T47D (cell line): ENCODE measurements around the gene ST3GAL4.

Source experiments
- DNase-seq, 2 experiments: peaks; one replicate each; pipeline versions ENCODE4 v3.0.0 to v3.0.0-alpha.2; 2011 to 2012; ENCODE audit warnings: low read depth in 1 of 2, low spot score in 1 of 2
- JUND ChIP-seq: IDR thresholded peaks from 2 replicates; pipeline ENCODE4 v1.6.1; 2012; ENCODE audit warnings: low read depth
- in situ Hi-C: cut with HindIII; loops from 2 replicates; pipeline ENCODE4 v1.10.0; 2016; ENCODE audit warnings: low sequenced_read_pairs, low pct_unique_long_range_greater_than_20kb

Gene ST3GAL4

DNA sequence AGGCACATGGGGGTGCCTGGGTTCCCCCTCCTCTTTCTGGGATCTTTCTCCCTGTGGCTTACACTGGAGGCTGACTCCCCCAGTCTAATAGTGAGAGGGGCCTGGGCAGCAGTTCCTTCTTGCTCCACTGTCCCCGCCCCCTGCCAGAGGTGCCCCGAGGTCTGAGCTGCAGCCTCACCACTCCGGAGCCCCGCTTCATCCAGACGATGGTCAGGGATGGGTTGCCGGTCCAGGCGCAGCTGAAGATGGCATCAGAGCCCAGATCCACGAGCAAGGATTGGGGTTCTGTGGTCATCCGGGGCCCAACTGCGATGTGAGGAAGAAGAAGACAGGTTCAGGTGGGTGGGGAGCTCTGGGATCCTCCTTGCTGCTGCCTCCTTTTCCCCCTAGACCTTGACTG lies 91.1 kb downstream of the ST3GAL4 start:
- in situ Hi-C loops: no loop called here
- no peak for DNase-seq
- TF ChIP-seq JUND: no peak

DNA sequence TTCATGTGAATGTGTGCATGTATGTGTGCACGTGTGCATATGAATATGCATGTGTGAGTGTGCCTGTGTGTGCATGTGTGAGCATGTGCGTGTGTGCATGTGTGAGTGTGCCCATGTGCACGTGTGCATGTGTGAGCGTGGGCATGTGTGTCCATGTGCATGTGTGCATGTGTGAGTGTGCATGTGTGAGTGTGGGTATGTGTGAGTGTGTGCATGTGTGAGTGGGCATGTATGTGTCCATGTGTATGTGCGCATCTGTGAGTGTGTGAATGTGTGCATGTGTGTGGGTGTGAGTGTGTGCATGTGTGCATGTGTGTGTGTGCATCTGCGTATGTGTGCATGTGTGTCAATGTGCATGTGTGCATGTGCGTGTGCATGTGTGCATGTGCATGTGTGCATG lies 94.7 kb downstream of the ST3GAL4 start:
- in situ Hi-C loops: no loop called here
- DNase-seq: no peak
- TF ChIP-seq JUND: no peak

DNA sequence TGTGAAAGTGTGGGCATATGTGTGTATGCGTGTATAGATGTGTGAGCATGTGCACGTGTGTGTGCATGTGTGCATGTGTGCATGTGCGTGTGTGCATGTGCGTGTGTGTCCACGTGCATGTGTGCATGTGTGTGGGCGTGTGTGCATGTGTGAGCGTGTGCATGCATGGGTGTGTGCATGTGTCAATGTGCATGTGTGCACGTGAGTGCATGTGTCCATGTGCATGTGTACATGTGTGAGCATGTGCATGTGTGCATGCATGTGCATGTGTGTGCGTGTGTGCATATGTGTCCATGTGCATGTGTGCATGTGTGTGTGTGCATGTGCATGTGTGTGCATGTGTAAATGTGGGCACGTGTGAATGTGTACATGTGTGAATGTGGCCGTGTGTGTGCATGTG lies 95.3 kb downstream of the ST3GAL4 start:
- in situ Hi-C loops: no loop called here
- no peak for DNase-seq
- TF ChIP-seq JUND: no peak

DNA sequence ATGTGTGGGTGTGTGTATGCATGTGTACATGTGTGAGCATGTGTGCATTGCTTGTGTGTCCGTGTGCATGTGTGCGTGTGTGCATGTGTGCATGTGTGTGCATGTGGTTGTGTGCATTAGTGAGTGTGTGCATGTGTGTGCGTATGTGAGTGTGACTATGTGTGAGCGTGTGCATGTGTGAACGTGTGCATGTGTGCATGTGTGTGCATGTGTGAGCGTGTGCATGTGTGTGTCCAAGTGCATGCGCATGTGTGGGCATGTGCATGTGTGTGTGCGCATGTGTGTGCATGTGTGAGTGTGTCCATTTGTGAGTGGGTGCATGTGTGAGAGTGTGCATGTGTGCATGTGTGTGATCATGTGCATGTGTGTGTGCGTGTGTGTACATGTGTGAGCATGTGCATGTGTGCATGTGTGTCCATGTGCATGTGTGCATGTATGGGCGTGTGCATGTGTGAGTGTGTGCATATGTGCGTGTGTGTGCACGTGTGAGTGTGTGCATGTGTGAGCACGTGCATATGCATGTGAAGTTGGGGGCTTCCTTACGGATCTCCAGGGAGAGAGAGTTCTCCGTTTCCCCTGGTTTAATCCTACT lies 95.8 kb downstream of the ST3GAL4 start:
- in situ Hi-C loops: no loop called here
- TF ChIP-seq JUND: no peak
- no peak for DNase-seq

DNA sequence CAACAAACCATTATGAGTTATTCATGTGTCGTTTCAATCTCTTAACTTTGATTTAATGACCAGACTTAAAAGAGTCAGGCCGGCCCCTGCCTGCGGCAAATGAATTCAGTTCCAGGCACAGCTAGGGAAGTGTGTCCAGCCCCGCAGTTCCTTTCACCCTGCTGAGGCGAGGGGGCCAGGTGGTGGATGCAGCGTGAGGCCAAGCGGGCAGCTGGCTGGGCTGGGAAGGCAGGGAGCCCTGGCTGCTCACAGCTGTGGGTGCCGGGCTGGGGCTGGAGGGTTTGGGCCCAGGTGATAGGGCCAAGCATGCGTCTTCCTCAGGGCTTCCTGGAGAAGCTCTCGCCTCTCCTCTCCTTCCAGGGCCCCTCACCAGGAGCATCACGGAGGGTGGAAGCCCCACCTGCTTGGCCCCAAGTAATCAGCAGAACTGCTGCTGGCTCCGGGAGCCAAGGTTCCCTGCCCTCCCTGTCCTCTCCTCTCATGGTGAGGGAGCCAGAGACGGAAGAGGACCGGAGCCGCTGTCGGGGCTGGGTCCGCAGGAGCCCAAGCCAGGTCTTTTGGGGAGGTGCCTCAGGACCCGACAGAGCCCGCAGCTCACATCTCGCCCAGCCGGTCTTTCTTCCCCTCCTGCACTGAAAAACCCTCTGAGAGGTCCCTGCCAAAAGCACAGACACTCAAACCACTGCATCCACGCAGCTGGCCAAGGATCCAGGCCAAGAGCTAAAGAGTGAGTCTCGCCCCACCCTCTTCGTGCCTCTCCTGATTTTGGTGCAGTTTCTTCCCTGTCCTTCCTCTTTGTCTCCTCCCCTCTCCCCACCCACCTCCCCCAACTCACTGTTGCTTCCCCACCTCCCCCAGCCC lies 97.0 kb downstream of the ST3GAL4 start:
- no peak for TF ChIP-seq JUND
- no peak for DNase-seq
- in situ Hi-C loops: no loop called here

DNA sequence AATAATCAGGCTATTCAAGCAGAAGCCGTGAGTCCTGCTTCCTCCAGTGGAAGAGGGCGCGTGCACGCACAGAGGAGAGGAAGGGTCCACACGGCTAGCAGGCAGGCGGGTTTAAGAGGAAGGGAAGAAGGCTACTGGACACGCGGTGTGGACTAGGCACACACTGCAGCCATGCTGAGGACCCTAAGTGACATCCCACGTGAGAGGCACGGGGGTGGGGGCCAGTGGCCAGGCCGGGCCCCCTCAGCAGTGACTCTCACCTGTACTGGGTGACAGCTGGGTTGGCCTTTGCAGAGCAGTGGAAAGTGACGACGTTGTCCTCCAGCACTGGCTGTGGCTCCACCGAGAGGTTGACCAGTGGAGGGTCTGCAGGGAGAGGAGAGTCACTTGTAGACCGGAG lies 100.6 kb downstream of the ST3GAL4 start:
- DNase-seq: no peak
- in situ Hi-C loops: no loop called here
- no peak for TF ChIP-seq JUND

DNA sequence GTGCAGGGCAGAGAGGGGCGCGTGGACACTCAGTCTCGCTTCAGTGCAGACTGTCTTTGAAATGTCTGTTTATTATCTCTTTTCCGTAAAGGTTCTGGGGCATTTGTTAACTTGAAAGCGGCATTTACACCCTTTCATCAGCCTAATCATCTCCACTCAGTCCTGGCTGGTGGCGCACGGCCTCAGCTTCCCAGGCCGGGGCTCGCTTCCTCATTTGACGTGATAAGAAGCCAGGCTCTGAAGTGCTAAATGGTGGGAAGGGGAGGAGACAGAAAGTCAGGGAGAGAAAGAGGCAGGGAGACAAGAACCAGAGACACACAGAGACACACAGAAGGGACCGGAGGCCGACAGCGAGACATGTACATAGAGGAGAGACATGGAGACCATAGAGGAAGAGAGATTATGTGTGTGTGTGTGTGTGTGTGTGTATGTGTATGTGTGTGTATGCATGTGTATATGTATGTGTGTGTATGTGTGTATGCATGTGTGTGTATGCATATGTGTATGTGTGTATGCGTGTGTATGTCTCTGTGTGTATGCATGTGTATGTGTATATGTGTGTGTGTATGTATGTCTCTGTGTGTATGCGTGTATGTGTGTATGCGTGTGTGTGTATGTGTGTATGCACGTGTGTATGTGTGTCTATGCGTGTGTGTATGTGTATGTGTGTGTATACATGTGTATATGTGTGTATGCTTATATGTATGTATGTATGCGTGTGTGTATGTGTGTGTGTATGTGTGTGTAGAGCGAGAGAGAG lies 101.5 kb downstream of the ST3GAL4 start:
- no peak for TF ChIP-seq JUND
- in situ Hi-C loops: no loop called here
- no peak for DNase-seq

DNA sequence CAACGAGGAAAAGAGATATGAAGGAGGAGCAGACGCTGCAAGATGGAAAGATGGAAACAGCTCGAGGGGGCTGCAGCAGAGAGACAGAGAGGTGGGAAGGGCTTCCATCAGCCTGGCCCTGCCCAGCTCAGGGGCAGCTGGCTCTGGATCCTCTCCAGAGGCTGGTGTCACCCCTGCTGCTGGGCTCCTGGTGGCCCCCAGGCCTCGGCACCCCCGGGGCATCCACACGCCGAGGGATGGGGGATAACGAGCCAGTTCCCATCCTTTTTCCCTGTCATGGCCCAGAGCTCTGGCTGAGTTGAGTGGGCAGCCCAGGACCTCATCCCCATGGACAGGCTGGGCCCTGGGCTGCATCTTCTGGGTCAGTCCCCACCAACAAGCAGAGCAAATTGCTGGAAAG lies 102.3 kb downstream of the ST3GAL4 start:
- no peak for DNase-seq
- TF ChIP-seq JUND: no peak
- in situ Hi-C loops: no loop called here

DNA sequence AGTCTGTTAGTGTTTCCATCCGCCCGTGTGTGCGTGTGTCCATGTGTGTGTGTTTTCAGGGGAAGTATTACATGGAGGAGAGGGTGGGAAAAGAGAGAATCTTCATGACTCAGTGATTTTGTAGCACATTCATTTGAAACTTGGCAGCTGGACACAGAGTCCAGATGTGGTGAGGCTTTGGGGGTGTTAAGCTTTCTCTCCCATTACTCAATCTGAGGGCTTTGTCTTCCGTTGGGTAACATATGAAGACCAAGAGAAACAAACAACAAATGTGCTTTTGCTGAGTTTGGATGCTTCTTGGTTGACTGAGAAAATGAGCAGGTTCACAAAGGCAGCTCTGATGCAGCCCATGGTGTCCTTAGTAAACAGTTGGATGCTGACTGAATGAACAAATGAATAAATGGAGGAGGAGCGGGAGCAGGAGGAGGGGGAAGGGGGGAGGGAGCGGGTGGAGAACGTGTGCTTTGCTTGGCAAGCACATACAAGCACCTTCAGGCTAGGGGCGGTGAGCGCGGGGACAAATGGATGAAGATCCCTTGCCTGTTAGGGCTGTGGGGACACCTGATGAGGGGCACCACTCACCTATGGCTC lies 104.3 kb downstream of the ST3GAL4 start:
- no peak for TF ChIP-seq JUND
- no peak for DNase-seq
- in situ Hi-C loops: no loop called here

DNA sequence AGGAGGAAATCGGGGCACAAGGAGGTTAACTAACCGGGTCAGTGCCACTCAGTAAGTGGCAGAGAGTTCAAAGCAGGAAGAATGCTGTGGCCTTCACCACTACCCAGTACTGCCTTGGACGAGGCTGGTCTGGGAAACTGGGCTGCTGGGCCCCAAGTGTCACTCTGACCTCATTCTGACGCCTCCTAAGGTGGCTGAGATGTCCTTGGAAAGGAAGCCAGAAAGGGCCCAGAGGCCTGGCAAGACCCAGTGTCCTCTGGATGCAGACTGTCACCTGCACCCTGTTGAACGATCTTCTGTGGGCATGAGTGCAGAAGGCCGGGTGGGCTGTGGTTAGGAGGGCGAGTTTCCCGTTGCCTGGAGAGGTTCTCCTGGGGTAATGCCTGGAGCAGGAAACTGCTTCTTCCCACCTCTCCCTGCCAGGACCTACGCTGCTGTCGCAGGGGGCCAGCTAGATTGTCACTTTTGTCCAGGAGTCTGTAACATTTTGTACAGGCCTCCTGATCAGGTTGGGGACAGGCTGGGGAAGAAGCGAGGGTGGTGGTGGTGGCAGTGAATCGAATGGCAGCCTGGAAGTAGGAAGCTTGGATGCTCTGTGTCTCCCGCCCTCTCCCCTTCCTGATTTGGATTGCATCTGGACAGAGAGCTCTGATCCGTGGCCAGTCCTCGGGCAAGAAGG lies 105.1 kb downstream of the ST3GAL4 start:
- no peak for TF ChIP-seq JUND
- DNase-seq: no peak
- in situ Hi-C loops: no loop called here

DNA sequence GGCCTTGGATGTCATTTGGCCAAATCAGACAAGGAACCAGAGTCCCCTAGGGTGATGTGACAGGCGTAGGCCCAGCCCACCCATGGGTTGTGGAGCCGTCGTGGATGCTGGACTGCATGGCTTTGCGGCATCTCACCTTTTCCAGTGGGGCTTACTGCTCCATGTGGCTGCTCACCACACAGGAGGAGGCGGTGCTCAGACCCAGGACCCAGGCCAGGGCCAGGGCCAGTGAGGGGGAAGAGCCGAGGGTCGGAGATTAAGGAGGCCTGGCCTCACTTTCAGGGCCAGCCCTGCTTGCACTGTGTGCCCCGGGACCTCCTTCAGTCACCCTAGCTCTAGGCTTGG lies 105.6 kb downstream of the ST3GAL4 start:
- no peak for DNase-seq
- TF ChIP-seq JUND: no peak
- in situ Hi-C loops: no loop called here

DNA sequence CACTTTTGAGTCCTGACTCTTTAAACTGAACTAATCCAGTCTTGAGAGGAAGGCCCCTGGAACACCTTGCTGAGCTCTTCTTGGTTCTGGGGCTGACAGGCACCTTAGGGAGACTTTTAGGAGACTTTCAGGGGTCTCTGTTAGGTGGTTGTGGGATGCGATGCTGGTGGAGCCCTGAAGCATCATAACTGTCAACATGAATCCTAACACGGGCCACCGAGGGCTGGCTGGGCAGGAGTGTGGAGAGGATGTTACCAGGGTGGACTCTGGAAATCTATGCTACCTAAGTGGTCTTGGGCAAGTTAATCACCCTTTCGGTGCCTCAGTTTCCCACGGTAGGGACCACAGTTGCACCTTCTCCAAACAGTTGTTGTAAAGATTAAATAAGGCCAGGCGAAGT lies 106.5 kb downstream of the ST3GAL4 start:
- TF ChIP-seq JUND: no peak
- in situ Hi-C loops: no loop called here
- no peak for DNase-seq
